B cell (primary cell): ENCODE measurements around the gene GRIN2D.
A peak's percentile ranks its signal among the peaks of the same experiment; 100 is the strongest.

Source experiments
- EZH2 ChIP-seq: IDR thresholded peaks from 2 replicates; pipeline ENCODE4 v1.6.1; 2012; ENCODE audit warnings: borderline replicate concordance, low read depth, mild to moderate bottlenecking, moderate library complexity, low read length; ENCODE audit not compliant: insufficient read depth, poor library complexity, severe bottlenecking
- TF ChIP-seq, protein P1 (sequence below): fragments of 200-600 bp; IDR thresholded peaks from one replicate; pipeline ENCODE4 v1.8.0; 2022; ENCODE audit warnings: antibody characterized with exemption, mild to moderate bottlenecking

DNA sequence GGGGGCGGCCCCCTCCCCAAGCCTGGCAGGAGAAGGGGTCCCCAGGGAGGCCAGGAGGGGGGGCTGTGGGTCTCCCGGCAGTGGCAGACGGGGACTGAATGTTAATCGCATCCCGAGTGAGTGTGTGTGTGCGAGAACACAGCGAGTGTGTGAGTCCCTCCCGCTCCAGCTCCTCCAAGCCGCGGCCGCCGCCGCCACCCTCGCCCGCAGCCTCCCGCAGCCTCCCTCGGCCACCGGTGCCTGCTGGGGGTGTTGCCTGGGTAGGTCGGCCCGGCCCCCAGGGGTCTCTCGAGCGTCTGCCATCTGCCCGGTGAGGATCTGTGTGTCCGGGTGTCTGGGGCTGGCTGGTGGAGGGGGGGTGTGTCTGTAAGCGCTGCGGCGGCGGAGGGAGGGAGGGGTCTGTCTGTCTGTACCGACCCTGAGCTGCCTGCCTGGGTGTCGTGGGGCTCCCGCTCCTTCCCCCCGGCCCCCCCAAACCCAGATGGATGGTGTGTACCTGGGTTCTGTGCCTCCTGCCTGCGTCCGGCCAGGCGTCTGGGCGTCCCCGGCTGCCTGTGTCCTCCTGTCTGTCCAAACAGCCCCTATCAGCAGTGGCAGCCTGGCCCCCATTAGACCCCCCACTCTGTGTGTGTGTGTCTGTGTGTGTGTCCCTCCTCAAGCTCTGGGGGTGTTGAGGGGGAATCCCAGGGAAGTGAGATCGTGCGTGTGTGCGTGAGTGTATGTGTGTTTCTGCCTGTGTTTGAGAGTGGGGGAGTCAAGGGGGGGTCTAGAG lies at the start of gene GRIN2D:
- peak; percentile 91 for TF ChIP-seq EZH2
- TF ChIP-seq, protein P1, sequence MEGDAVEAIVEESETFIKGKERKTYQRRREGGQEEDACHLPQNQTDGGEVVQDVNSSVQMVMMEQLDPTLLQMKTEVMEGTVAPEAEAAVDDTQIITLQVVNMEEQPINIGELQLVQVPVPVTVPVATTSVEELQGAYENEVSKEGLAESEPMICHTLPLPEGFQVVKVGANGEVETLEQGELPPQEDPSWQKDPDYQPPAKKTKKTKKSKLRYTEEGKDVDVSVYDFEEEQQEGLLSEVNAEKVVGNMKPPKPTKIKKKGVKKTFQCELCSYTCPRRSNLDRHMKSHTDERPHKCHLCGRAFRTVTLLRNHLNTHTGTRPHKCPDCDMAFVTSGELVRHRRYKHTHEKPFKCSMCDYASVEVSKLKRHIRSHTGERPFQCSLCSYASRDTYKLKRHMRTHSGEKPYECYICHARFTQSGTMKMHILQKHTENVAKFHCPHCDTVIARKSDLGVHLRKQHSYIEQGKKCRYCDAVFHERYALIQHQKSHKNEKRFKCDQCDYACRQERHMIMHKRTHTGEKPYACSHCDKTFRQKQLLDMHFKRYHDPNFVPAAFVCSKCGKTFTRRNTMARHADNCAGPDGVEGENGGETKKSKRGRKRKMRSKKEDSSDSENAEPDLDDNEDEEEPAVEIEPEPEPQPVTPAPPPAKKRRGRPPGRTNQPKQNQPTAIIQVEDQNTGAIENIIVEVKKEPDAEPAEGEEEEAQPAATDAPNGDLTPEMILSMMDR = no peak
